WTC11 (cell line): ENCODE measurements around the gene NCKAP5. TPM values are rescaled to one million over a fixed set of nuclear protein-coding genes. Genes with fewer than 3 reads are reported as not detected.

Experiments used
- ATAC-seq: fragments of 200-7000 bp; cut with Tn5 transposase; 2 replicates; pipeline ENCODE4 v1.10.0; 2021; ENCODE audit warnings: mild to moderate bottlenecking, moderate library complexity
- CTCF ChIA-PET: fragments of 300-600 bp; sonication (Branson Sonifier 250); formaldehyde crosslinking; loops from one replicate; lab custom pipeline; 2021; ENCODE audit warnings: antibody characterized with exemption; lab: Charles Lee
- POLR2A ChIA-PET: fragments of 350-600 bp; sonication (Branson Sonifier 250); formaldehyde crosslinking; loops from one replicate; lab custom pipeline; 2021; ENCODE audit warnings: antibody characterized with exemption; lab: Charles Lee
- DNase-seq: peaks from one replicate; pipeline ENCODE4 v3.0.0; 2021; ENCODE audit warnings: low spot score
- H3K27ac Mint-ChIP-seq: 2 replicates; pipeline ENCODE4 v1.8.0; 2021; ENCODE audit warnings: mixed read lengths
- H3K27me3 Mint-ChIP-seq: 2 replicates; pipeline ENCODE4 v1.8.0; 2021; ENCODE audit warnings: low read depth, mild to moderate bottlenecking, moderate library complexity, mixed read lengths
- H3K36me3 Mint-ChIP-seq: 2 replicates; pipeline ENCODE4 v1.8.0; 2021; ENCODE audit warnings: mixed read lengths
- H3K4me1 Mint-ChIP-seq: 2 replicates; pipeline ENCODE4 v1.8.0; 2022; ENCODE audit warnings: mixed read lengths
- H3K4me3 Mint-ChIP-seq: 2 replicates; pipeline ENCODE4 v1.8.0; 2021; ENCODE audit warnings: mild to moderate bottlenecking, moderate library complexity, mixed read lengths
- H3K9me3 Mint-ChIP-seq: 2 replicates; pipeline ENCODE4 v1.8.0; 2021; ENCODE audit warnings: mixed read lengths
- AFF4 ChIP-seq: sonication (generic); formaldehyde crosslinking; IDR thresholded peaks from 2 replicates; pipeline ENCODE4 v1.8.1; 2023; ENCODE audit warnings: mild to moderate bottlenecking, missing genetic modification reagents, borderline replicate concordance
- ATF3 ChIP-seq: sonication (generic); formaldehyde crosslinking; conservative IDR thresholded peaks from 2 replicates; pipeline ENCODE4 v1.8.1; 2022; ENCODE audit warnings: mild to moderate bottlenecking, missing genetic modification reagents
- CTCF ChIP-seq: fragments of 200-600 bp; IDR thresholded peaks from 2 replicates; pipeline ENCODE4 v1.8.0; 2022; ENCODE audit warnings: antibody characterized with exemption
- ERG ChIP-seq: fragments of 250-450 bp; sonication (Bioruptor Pico); IDR thresholded peaks from 2 replicates; pipeline ENCODE4 v1.8.0; 2021; ENCODE audit warnings: mild to moderate bottlenecking
- ESRRA ChIP-seq: sonication (generic); formaldehyde crosslinking; IDR thresholded peaks from 2 replicates; pipeline ENCODE4 v1.8.1; 2022; ENCODE audit warnings: mild to moderate bottlenecking, missing genetic modification reagents, borderline replicate concordance
- FOXJ3 ChIP-seq: sonication (generic); formaldehyde crosslinking; IDR thresholded peaks from 2 replicates; pipeline ENCODE4 v1.9.0; 2021; ENCODE audit warnings: missing genetic modification reagents, mild to moderate bottlenecking, borderline replicate concordance
- FOXP1 ChIP-seq: sonication (generic); formaldehyde crosslinking; IDR thresholded peaks from 2 replicates; pipeline ENCODE4 v1.8.0; 2022; ENCODE audit warnings: missing genetic modification reagents, mild to moderate bottlenecking, moderate library complexity, borderline replicate concordance
- FOXP4 ChIP-seq: sonication (generic); formaldehyde crosslinking; IDR thresholded peaks from 2 replicates; pipeline ENCODE4 v1.8.0; 2022; ENCODE audit warnings: mild to moderate bottlenecking, missing genetic modification reagents
- GTF2I ChIP-seq: fragments of 250-450 bp; sonication (Bioruptor Pico); conservative IDR thresholded peaks from 2 replicates; pipeline ENCODE4 v1.4.0; 2021; ENCODE audit warnings: mild to moderate bottlenecking
- HMGXB4 ChIP-seq: sonication (generic); formaldehyde crosslinking; IDR thresholded peaks from 2 replicates; pipeline ENCODE4 v1.8.1; 2023; ENCODE audit warnings: mild to moderate bottlenecking, moderate library complexity, missing genetic modification reagents
- NFE2L1 ChIP-seq: sonication (generic); formaldehyde crosslinking; IDR thresholded peaks from 2 replicates; pipeline ENCODE4 v1.8.1; 2023; ENCODE audit warnings: missing genetic modification reagents
- NFYB ChIP-seq: sonication (generic); formaldehyde crosslinking; conservative IDR thresholded peaks from 2 replicates; pipeline ENCODE4 v1.8.0; 2022; ENCODE audit warnings: low read depth, missing genetic modification reagents
- NR1H2 ChIP-seq: sonication (generic); formaldehyde crosslinking; IDR thresholded peaks from 2 replicates; pipeline ENCODE4 v1.9.0; 2021; ENCODE audit warnings: mild to moderate bottlenecking, moderate library complexity, missing genetic modification reagents
- RORB ChIP-seq: fragments of 250-450 bp; sonication (Bioruptor Pico); IDR thresholded peaks from 2 replicates; pipeline ENCODE4 v1.9.0; 2021; ENCODE audit warnings: mild to moderate bottlenecking
- ZMAT4 ChIP-seq: fragments of 250-450 bp; sonication (Bioruptor Pico); IDR thresholded peaks from 2 replicates; pipeline ENCODE4 v1.9.0; 2021; ENCODE audit warnings: mild to moderate bottlenecking
- ZNF263 ChIP-seq: sonication (generic); formaldehyde crosslinking; IDR thresholded peaks from 2 replicates; pipeline ENCODE4 v1.8.1; 2022; ENCODE audit warnings: low read depth, mild to moderate bottlenecking, moderate library complexity, missing genetic modification reagents
- total RNA-seq: library from RNA; stranded (reverse); gene quantifications from 3 replicates; pipeline ENCODE4 v1.2.3, GENCODE V29; 2021

The NCKAP5 gene
- total RNA-seq, 1 experiment from 2014 or later: 0.55 TPM

- TF ChIP-seq AFF4 (CRISPR knock-in tag) (no peak), HMGXB4 (CRISPR knock-in tag) (no peak)
Observed at GRCh38 chr2:133503927-133504326, 64.3 kb downstream of the NCKAP5 start (continued).

- no peak for DNase-seq
- Mint-ChIP-seq H3K27me3 (no peaks in the 10 kb centered on the region), H3K27ac (no peak overlapping the region), H3K4me3 (no peak overlapping the region), H3K4me1 (0 out of 2 replicates have a peak, but pooled peaks cover 4% of the 10 kb centered on the region)
- no peak for ATAC-seq
- ChIA-PET CTCF (interaction anchor here (0.6 kb wide), 1 partner anchor 57 kb away, joined by 3 read pairs; no protein-coding TSS in a partner anchor), POLR2A (no interaction called here)
- TF ChIP-seq NFYB (CRISPR knock-in tag) (no peak), ZNF263 (CRISPR knock-in tag) (no peak), CTCF (no peak), FOXJ3 (CRISPR knock-in tag) (no peak), RORB (CRISPR knock-in tag) (no peak), HMGXB4 (CRISPR knock-in tag) (no peak), FOXP4 (CRISPR knock-in tag) (no peak), ZMAT4 (CRISPR knock-in tag) (no peak), NR1H2 (CRISPR knock-in tag) (no peak), NFE2L1 (CRISPR knock-in tag) (no peak), FOXP1 (CRISPR knock-in tag) (no peak), ATF3 (CRISPR knock-in tag) (no peak), ESRRA (CRISPR knock-in tag) (no peak), ERG (CRISPR knock-in tag) (no peak), GTF2I (CRISPR knock-in tag) (no peak)
- TF ChIP-seq, all 79 proteins: peak for 0
- H3K36me3 Mint-ChIP-seq: no peaks in the 10 kb centered on the region
- H3K9me3 Mint-ChIP-seq: no peaks in the 10 kb centered on the region
Observed at GRCh38 chr2:133503323-133503722, 64.9 kb downstream of the NCKAP5 start.
